OCI-LY7 (cell line): Measurements from ENCODE around the gene TLE3. TPM values are rescaled to one million over a fixed set of nuclear protein-coding genes. Genes with fewer than 3 reads are reported as not detected.
A peak's percentile ranks its signal among the peaks of the same experiment; 100 is the strongest.

Experiments used
- BruUV-seq: library from RNA; stranded (reverse); fragments of 400-500 nt; replicated peaks from 2 replicates; lab custom pipeline; 2021; lab: Mats Ljungman, UMichigan
- CTCF ChIA-PET: fragments of 300-600 bp; sonication (Branson Sonifier 250); formaldehyde crosslinking; loops from one replicate; lab custom pipeline; 2022; ENCODE audit warnings: antibody characterized with exemption; ENCODE audit not compliant: unreplicated experiment; lab: Charles Lee
- POLR2A ChIA-PET: fragments of 300-600 bp; sonication (Branson Sonifier 250); formaldehyde crosslinking; loops from one replicate; lab custom pipeline; 2022; ENCODE audit warnings: antibody characterized with exemption; lab: Charles Lee
- DNase-seq: peaks from one replicate; pipeline ENCODE4 v3.0.0-alpha.2; 2015; ENCODE audit warnings: low spot score
- H2AFZ ChIP-seq: fragments of 200-600 bp; sonication (generic), shearing (Covaris generic); 2 replicates; pipeline ENCODE4 v1.6.1; 2014; ENCODE audit warnings: mild to moderate bottlenecking, antibody characterized with exemption, low read length, moderate library complexity
- H3K27ac ChIP-seq: fragments of 200-600 bp; sonication (generic); 2 replicates; pipeline ENCODE4 v1.5.1; 2014; ENCODE audit warnings: mixed run types, low read depth, mild to moderate bottlenecking, moderate library complexity, low read length, inconsistent platforms; ENCODE audit not compliant: poor library complexity, severe bottlenecking
- H3K36me3 ChIP-seq: fragments of 200-600 bp; sonication (generic); 2 replicates; pipeline ENCODE4 v1.6.1; 2014; ENCODE audit warnings: mild to moderate bottlenecking, antibody characterized with exemption, low read length, moderate library complexity, mixed read lengths; ENCODE audit not compliant: insufficient read depth
- H3K4me1 ChIP-seq: fragments of 200-600 bp; sonication (generic); 2 replicates; pipeline ENCODE4 v1.5.1; 2014; ENCODE audit warnings: mild to moderate bottlenecking, low read length; ENCODE audit not compliant: insufficient read depth, poor library complexity, severe bottlenecking
- H3K4me2 ChIP-seq: fragments of 200-600 bp; sonication (generic); 2 replicates; pipeline ENCODE4 v1.6.1; 2014; ENCODE audit warnings: mild to moderate bottlenecking, low read length
- H3K4me3 ChIP-seq: fragments of 200-600 bp; sonication (generic); 2 replicates; pipeline ENCODE4 v1.5.1; 2014; ENCODE audit warnings: mild to moderate bottlenecking, low read depth, low read length; ENCODE audit not compliant: poor library complexity, severe bottlenecking
- H3K79me2 ChIP-seq: fragments of 200-600 bp; sonication (generic); 2 replicates; pipeline ENCODE4 v1.6.1; 2016; ENCODE audit warnings: low read depth, mild to moderate bottlenecking, low read length, moderate library complexity, mixed read lengths; ENCODE audit not compliant: insufficient read depth
- H3K9me2 ChIP-seq: fragments of 200-600 bp; sonication (generic); 2 replicates; pipeline ENCODE4 v1.6.1; 2016; ENCODE audit warnings: mild to moderate bottlenecking, low read length, mixed read lengths; ENCODE audit not compliant: insufficient read depth
- H3K9me3 ChIP-seq: fragments of 200-600 bp; sonication (generic); 2 replicates; pipeline ENCODE4 v1.6.1; 2014; ENCODE audit warnings: mild to moderate bottlenecking, mixed run types, low read length, mixed read lengths
- H4K20me1 ChIP-seq: fragments of 200-600 bp; sonication (generic); 2 replicates; pipeline ENCODE4 v1.6.1; 2014; ENCODE audit warnings: mild to moderate bottlenecking, antibody characterized with exemption, low read length, moderate library complexity, mixed read lengths; ENCODE audit not compliant: insufficient read depth
- CTCF ChIP-seq: fragments of 200-600 bp; sonication (generic); conservative IDR thresholded peaks from 2 replicates; pipeline ENCODE4 v1.5.1; 2014; ENCODE audit warnings: mild to moderate bottlenecking, antibody characterized with exemption, low read length, moderate library complexity, mixed read lengths
- EZH2phosphoT487 ChIP-seq: fragments of 200-600 bp; sonication (generic); IDR thresholded peaks from 2 replicates; pipeline ENCODE4 v1.6.1; 2018; ENCODE audit warnings: low read depth, borderline replicate concordance, mild to moderate bottlenecking, mixed run types, antibody characterized with exemption, low read length, moderate library complexity, mixed read lengths
- intact Hi-C: fragments of 100-400 bp; cut with micrococcal nuclease; formaldehyde crosslinking; loops from one replicate; pipeline ENCODE4 v1.10.0; 2022; ENCODE audit not compliant: unreplicated experiment
- total RNA-seq, 2 experiments: library from RNA; depleted of rRNA in 1 of 2; stranded (reverse); fragments of >200 nt in 1 of 2; shearing (Covaris generic) in 1 of 2; gene quantifications; 2 replicates each; pipeline ENCODE4 v1.2.3, GENCODE V29; 2014 to 2022

TLE3 gene
- total RNA-seq, 2 experiments from 2014 or later, result 31.9 to 37.9 TPM

GRCh38 chr15:70101459-70102113, 3.9 kb upstream of the TLE3 start:
- Histone ChIP-seq H3K4me1 (peaks cover 61% of the 10 kb centered on the region), H3K4me3 (peak overlapping the region; percentile 4), H3K9me2 (no peaks in the 10 kb centered on the region), H2AFZ (no peak overlapping the region), H3K4me2 (peak overlapping the region; percentile 64), H3K27ac (no peak overlapping the region), H3K36me3 (no peaks in the 10 kb centered on the region), H3K9me3 (no peaks in the 10 kb centered on the region), H3K79me2 (peaks cover 2% of the 10 kb centered on the region; the same call in 1 of the 2 replicates), H4K20me1 (no peaks in the 10 kb centered on the region; the same call in 1 of the 2 replicates)
- DNase-seq, result peak; percentile 65
- TF ChIP-seq EZH2phosphoT487 (no peak), CTCF (no peak)
- no TSS peak for BruUV-seq
- intact Hi-C loops, result no loop called here
- ChIA-PET POLR2A (interaction anchor here (1.0 to 1.5 kb wide), 3 partner anchors 20 to 403 kb away, joined by 3 to 10 read pairs (median 3); no protein-coding TSS in a partner anchor), CTCF (no interaction called here)

DNA sequence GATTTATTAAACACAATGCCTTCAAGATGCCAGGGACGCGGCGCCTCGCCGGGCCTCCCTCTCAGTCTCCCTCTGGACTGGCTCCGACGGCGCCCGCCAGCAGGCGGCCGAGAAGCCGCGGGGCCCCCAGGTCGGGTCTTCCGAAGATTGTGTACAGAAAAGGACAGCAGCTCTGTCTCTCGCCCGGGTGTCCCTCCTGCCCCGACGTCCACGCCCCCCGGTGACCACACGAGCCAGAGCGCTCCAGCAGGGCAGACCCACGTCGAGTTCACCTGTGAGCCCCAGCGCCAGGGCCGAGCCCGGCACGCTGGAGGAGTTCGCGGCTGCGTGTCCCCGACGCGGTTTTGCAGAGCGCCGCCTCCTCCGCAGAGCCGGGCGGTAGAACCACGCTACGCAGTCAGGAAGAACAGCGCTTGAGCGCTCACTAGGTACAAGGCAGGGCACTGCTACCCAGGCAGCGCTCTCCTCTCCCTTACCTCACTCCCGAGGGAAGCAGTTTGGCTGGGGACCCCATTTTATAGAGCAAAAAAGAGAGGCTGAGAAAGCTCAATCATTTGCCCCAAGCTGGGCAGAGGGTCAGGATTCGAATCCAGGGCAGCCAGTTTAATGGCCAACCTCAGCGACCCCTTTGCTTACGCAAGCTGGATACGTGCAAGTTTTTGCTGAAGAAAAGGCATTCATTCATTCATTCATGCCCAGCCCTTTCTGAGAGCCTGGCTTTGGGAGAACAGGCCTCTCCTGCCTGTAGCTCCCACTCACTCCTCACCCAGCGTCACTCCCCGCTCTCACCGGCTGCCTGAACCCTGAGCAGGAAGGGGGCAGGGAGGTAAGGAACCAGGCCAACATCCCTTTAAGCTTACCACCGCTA, 3.0 kb upstream of the TLE3 start:
- intact Hi-C loops, result no loop called here
- peak overlapping the region; percentile 33 for H3K4me3 ChIP-seq

More for the DNA sequence above, 3.0 kb upstream of the TLE3 start:
- Histone ChIP-seq H3K36me3 (no peaks in the 10 kb centered on the region), H3K4me2 (peak overlapping the region; percentile 64), H3K9me3 (no peaks in the 10 kb centered on the region), H2AFZ (no peak overlapping the region), H3K27ac (no peak overlapping the region), H4K20me1 (no peaks in the 10 kb centered on the region; the same call in 1 of the 2 replicates), H3K9me2 (no peaks in the 10 kb centered on the region), H3K4me1 (peaks cover 61% of the 10 kb centered on the region), H3K79me2 (peaks cover 9% of the 10 kb centered on the region; the same call in 1 of the 2 replicates)
- peak; percentile 68 for DNase-seq
- ChIA-PET POLR2A (interaction anchor here (1.0 to 1.5 kb wide), 2 partner anchors 20 to 243 kb away, joined by 3 to 10 read pairs; no protein-coding TSS in a partner anchor), CTCF (interaction anchor here (0.6 to 1.3 kb wide), 2 partner anchors 44 to 121 kb away, joined by 5 read pairs; no protein-coding TSS in a partner anchor)
- no TSS peak for BruUV-seq
- no peak for TF ChIP-seq EZH2phosphoT487
- TF ChIP-seq CTCF, result peak; percentile 54
